Stomach (tissue), 9 donors: ENCODE measurements around the gene WDR7. TPM values are rescaled to one million over a fixed set of nuclear protein-coding genes. Genes with fewer than 3 reads are reported as not detected.

ENCODE experiments used
- DNase-seq, 2 donors: peaks; one replicate each; pipeline versions ENCODE4 v3.0.0 to v3.0.0-alpha.2; 2013 to 2019
- H3K27ac ChIP-seq, 5 donors: fragments of 200-600 bp in 4 of 5; sonication (generic) in 4 of 5; one replicate each; pipeline ENCODE4 v1.5.1; 2013 to 2019; ENCODE audit warnings: mild to moderate bottlenecking in 1 of 5, moderate library complexity in 1 of 5
- H3K27me3 ChIP-seq, 3 donors: fragments of 200-600 bp; sonication (generic); one replicate each; pipeline ENCODE4 v1.5.1; 2017 to 2019; ENCODE audit warnings: mixed run types in 1 of 3
- H3K36me3 ChIP-seq, 4 donors: fragments of 200-600 bp; sonication (generic); 1 replicate in 3 of 4; 2 replicates in 1 of 4; pipeline ENCODE4 v1.5.1; 2016 to 2019
- H3K4me1 ChIP-seq, 4 donors: fragments of 200-600 bp; sonication (generic); one replicate each; pipeline ENCODE4 v1.5.1; 2016 to 2019
- H3K4me3 ChIP-seq, 4 donors: fragments of 200-600 bp; sonication (generic) in 3 of 4; one replicate each; pipeline ENCODE4 v1.5.1; 2016 to 2019; ENCODE audit warnings: mild to moderate bottlenecking in 1 of 4
- H3K9me3 ChIP-seq, 4 donors: fragments of 200-600 bp; sonication (generic); one replicate each; pipeline ENCODE4 v1.5.1; 2016 to 2019
- EP300 ChIP-seq: sonication (generic); formaldehyde crosslinking; IDR thresholded peaks from one replicate; pipeline ENCODE4 v1.6.1; 2017; ENCODE audit warnings: antibody characterized with exemption
- POLR2A ChIP-seq, 4 donors: fragments of 450-650 bp; IDR thresholded peaks; one replicate each; pipeline ENCODE4 v1.6.1; 2016; ENCODE audit warnings: antibody characterized with exemption in 4 of 4, control low read depth in 2 of 4, mild to moderate bottlenecking in 1 of 4, moderate library complexity in 1 of 4
- POLR2AphosphoS5 ChIP-seq, 3 donors: sonication (generic); formaldehyde crosslinking; IDR thresholded peaks; one replicate each; pipeline ENCODE4 v1.6.1; 2016; ENCODE audit warnings: antibody characterized with exemption in 3 of 3
- WGBS, 5 donors: extraction: QIAGEN DNeasy Blood & Tissue Kit in 3 of 5; methylation state at CpG; one replicate each; pipeline versions ENCODE4 v1.1.5 to v1.1.7; 2013 to 2018; 5-methylcytosine and 5-hydroxymethylcytosine counted together
- intact Hi-C: fragments of 100-400 bp; cut with DNase I; formaldehyde crosslinking; loops from one replicate; pipeline ENCODE4 v1.15.1; 2023; ENCODE audit warnings: low total_unique reads
- polyA plus RNA-seq, 3 donors: library from polyadenylated mRNA; stranded (reverse); fragments of 200-250 nt; gene quantifications; one replicate each; pipeline ENCODE4 v1.2.3, GENCODE V29; 2013
- total RNA-seq, 5 donors: library from RNA; depleted of rRNA; stranded (reverse); fragments of >200 nt; gene quantifications; one replicate each; pipeline versions ENCODE4 v1.1.0 to v1.2.3, GENCODE V29; 2014 to 2016
- TF ChIP-seq, protein P1 (sequence below), 7 experiments: fragments of 450-650 bp in 4 of 7; fragments of 200-600 bp in 3 of 7; sonication (generic) in 3 of 7; IDR thresholded peaks; one replicate each; pipeline ENCODE4 v1.5.1; 2016 to 2019; ENCODE audit warnings: antibody characterized with exemption in 7 of 7, control low read depth in 2 of 7, mild to moderate bottlenecking in 1 of 7
- donor health status: healthy with polysubstance abuse.
- donor health status: Bipolar disorder and iron deficiency.
- donor health status: healthy.

WDR7 gene
- total and polyA plus RNA-seq, 8 donors = 1.7 to 250 (median 47.2) TPM

DNA sequence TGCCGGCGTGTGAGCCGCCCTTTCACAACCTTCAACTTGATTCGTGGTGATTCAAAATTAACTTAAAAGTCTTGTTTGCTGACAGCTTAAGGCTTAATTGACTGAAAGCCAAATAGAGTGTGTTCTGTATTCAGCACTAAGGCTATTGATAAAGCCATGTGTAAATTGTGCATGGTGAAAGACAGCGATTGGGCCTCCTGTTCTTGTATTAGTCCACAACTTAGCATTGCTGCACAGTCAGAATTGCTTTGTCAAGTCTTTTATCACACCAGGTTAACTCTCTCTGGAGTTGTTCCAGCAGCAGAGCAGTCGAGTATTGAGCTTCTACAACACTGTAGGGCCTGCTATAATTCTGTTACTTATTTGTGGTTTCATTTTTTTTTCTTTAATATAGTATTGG, 210.1 kb downstream of the WDR7 start:
- Histone ChIP-seq H3K4me3 (no peak overlapping the region), H3K27me3 (no peaks in the 10 kb centered on the region), H3K27ac (no peak overlapping the region), H3K4me1 (peaks cover 0 to 5% (median 0%) of the 10 kb centered on the region in 4 donors), H3K9me3 (no peaks in the 10 kb centered on the region), H3K36me3 (no peaks in the 10 kb centered on the region)
- TF ChIP-seq EP300 = no peak
- TF ChIP-seq POLR2AphosphoS5 (IDR thresholded peaks at IDR 0.05) = no peak
- TF ChIP-seq POLR2A (IDR thresholded peaks at IDR 0.05) = no peak
- TF ChIP-seq, protein P1, sequence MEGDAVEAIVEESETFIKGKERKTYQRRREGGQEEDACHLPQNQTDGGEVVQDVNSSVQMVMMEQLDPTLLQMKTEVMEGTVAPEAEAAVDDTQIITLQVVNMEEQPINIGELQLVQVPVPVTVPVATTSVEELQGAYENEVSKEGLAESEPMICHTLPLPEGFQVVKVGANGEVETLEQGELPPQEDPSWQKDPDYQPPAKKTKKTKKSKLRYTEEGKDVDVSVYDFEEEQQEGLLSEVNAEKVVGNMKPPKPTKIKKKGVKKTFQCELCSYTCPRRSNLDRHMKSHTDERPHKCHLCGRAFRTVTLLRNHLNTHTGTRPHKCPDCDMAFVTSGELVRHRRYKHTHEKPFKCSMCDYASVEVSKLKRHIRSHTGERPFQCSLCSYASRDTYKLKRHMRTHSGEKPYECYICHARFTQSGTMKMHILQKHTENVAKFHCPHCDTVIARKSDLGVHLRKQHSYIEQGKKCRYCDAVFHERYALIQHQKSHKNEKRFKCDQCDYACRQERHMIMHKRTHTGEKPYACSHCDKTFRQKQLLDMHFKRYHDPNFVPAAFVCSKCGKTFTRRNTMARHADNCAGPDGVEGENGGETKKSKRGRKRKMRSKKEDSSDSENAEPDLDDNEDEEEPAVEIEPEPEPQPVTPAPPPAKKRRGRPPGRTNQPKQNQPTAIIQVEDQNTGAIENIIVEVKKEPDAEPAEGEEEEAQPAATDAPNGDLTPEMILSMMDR (IDR thresholded peaks at IDR 0.05) = no peak
- intact Hi-C loops = no loop called here
- 33 to 59% (median 42%) methylated on average over 6 of the region's 6 CpGs for WGBS, 5 donors
- peak in 1 of 2 donors; percentile 36 for DNase-seq

DNA sequence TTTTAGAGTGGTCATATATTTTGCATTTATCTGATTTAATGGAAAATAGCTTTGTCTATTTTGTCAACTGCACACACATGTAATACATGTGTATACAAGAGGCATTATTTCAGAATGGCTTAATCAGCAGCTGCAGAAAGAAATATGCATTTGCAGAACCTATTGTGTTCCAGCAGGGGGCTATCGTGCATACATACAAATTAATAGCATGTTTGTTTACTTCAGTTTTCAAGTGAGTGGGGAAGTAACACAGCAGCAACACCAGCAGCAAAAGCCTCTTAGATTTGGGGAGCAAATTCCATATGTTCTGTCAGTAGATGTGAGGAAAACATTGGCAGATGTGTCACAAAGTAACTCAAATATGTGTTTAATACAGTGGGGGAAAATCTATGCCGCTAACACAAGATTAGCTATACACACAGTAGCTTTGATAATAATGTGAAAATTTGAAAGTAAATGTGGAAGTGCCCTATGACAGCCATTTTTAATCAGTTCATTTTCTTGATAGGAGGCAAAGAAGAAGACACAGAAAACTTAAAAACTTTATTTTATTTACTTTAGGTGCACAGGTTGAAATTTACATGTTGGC, 218.1 kb downstream of the WDR7 start:
- no peak for TF ChIP-seq POLR2AphosphoS5 (IDR thresholded peaks at IDR 0.05)
- TF ChIP-seq, protein P1 (IDR thresholded peaks at IDR 0.05) = peak in 5 of 7 experiments; percentile 47 to 72 (median 64)
- intact Hi-C loops = no loop called here
- Histone ChIP-seq H3K4me3 (no peak overlapping the region), H3K36me3 (no peaks in the 10 kb centered on the region), H3K4me1 (peaks cover 0 to 6% (median 0%) of the 10 kb centered on the region in 4 donors), H3K27ac (no peak overlapping the region), H3K27me3 (no peaks in the 10 kb centered on the region), H3K9me3 (no peaks in the 10 kb centered on the region)
- DNase-seq = peak in 1 of 2 donors; percentile 77
- WGBS, 5 donors = 18 to 41% (median 30%) methylated on average over 2 of the region's 2 CpGs

DNA sequence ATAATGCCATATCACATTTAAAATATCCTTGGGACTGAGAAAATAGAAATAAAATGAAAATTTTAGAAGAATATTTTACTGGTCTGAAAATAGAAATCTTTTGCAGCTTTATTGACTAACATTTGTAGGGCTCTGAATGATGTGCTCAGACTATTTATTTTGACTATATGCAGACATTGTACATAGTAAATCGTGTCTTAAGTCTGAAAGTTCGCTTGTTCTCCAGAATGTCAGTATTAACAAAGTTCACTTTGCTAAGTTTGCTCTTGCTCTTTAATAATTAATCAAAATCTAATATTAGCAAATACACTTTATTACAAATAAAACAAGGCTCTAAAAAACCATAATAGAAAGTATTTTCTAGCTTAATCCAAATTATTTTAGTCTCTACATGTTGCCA, 219.8 kb downstream of the WDR7 start:
- intact Hi-C loops = no loop called here

DNA sequence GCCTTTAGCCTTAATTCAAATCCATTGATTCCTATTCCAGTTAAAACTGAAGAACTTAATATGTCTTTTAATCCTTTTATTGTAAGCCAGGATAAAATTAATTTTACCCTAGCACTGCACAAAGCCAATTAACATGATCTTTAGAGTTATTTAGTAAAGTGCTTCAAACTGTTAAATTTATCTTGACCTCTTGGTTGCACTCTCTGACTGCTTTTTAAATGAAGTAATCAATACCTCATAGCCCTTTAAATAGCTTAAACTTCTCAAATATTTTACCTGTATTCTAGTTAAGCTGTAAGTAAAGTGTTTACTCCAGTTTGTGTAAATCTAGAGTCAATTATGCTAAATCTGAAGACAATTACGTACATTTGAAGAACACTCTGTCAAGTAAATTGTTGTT, 221.0 kb downstream of the WDR7 start:
- H3K9me3 ChIP-seq = no peaks in the 10 kb centered on the region

More for the DNA sequence above, 219.8 kb downstream of the WDR7 start:
- no peak for TF ChIP-seq EP300
- TF ChIP-seq POLR2AphosphoS5 (IDR thresholded peaks at IDR 0.05) = no peak
- TF ChIP-seq, protein P1 (IDR thresholded peaks at IDR 0.05) = no peak
- no peak for TF ChIP-seq POLR2A (IDR thresholded peaks at IDR 0.05)
- Histone ChIP-seq H3K9me3 (no peaks in the 10 kb centered on the region), H3K4me3 (no peak overlapping the region), H3K27ac (no peak overlapping the region), H3K27me3 (no peaks in the 10 kb centered on the region), H3K36me3 (no peaks in the 10 kb centered on the region), H3K4me1 (peaks cover 0 to 6% (median 0%) of the 10 kb centered on the region in 4 donors)
- no peak for DNase-seq
- WGBS, 5 donors = 34 to 72% (median 53%) methylated on average over 2 of the region's 2 CpGs

More for the DNA sequence above, 221.0 kb downstream of the WDR7 start:
- Histone ChIP-seq H3K36me3 (no peaks in the 10 kb centered on the region), H3K4me3 (no peak overlapping the region), H3K27ac (no peak overlapping the region), H3K27me3 (no peaks in the 10 kb centered on the region), H3K4me1 (peaks cover 0 to 6% (median 0%) of the 10 kb centered on the region in 4 donors)
- no peak for DNase-seq
- intact Hi-C loops = no loop called here
- 92 to 100% (median 100%) methylated on average over 1 of the region's 1 CpG for WGBS, 5 donors
- TF ChIP-seq POLR2A (IDR thresholded peaks at IDR 0.05) (no peak), POLR2AphosphoS5 (IDR thresholded peaks at IDR 0.05) (no peak), EP300 (no peak)
- TF ChIP-seq, protein P1 (IDR thresholded peaks at IDR 0.05) = no peak
